ENCODE data around the gene SCAF1.

DNA sequence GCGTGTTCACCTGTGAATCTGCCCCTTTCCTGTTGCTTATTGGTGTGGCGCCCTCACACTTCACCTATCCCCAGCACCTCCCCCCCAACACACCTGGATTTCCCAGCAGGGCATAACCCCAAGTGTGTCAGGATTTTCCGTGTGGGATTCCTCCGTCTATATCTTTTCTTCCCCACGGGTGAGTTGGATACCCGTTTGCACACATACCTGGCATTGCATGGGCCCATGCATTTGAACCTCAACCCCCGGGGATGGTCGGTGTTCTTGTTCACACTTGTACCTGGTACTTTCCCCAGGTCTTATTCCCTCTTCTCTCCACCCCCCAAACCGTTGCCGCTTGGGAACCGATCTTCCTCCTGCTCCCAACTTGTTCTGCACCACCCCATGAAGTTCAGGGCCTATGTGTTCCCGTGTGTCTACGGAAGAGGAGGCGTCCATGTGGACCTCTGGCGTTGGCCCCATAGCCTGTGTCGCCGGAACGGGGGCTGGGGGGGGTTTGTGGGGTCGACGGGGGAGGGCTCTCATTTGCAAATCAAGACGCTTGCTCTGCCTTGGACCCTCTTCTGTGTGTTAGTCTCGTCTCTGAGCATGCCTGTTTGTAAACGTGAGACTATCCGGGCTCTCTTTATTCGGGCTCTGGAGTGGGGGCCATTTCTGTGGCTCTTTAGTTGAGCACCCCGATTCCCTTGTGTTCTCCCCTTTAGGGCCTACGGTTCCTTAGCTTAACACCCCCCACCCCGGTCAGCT is 49.4 kb upstream of the SCAF1 start:
- TF ChIP-seq EP300 (conservative IDR thresholded peaks at IDR 0.05; ENCODE audit: poor library complexity, severe bottlenecking) (no peak), POLR2AphosphoS5 (IDR thresholded peaks at IDR 0.05) (no peak)
- TF ChIP-seq, protein P1, sequence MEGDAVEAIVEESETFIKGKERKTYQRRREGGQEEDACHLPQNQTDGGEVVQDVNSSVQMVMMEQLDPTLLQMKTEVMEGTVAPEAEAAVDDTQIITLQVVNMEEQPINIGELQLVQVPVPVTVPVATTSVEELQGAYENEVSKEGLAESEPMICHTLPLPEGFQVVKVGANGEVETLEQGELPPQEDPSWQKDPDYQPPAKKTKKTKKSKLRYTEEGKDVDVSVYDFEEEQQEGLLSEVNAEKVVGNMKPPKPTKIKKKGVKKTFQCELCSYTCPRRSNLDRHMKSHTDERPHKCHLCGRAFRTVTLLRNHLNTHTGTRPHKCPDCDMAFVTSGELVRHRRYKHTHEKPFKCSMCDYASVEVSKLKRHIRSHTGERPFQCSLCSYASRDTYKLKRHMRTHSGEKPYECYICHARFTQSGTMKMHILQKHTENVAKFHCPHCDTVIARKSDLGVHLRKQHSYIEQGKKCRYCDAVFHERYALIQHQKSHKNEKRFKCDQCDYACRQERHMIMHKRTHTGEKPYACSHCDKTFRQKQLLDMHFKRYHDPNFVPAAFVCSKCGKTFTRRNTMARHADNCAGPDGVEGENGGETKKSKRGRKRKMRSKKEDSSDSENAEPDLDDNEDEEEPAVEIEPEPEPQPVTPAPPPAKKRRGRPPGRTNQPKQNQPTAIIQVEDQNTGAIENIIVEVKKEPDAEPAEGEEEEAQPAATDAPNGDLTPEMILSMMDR (IDR thresholded peaks at IDR 0.05; ENCODE audit: poor library complexity, severe bottlenecking) = no peak
- TF ChIP-seq, protein P2, sequence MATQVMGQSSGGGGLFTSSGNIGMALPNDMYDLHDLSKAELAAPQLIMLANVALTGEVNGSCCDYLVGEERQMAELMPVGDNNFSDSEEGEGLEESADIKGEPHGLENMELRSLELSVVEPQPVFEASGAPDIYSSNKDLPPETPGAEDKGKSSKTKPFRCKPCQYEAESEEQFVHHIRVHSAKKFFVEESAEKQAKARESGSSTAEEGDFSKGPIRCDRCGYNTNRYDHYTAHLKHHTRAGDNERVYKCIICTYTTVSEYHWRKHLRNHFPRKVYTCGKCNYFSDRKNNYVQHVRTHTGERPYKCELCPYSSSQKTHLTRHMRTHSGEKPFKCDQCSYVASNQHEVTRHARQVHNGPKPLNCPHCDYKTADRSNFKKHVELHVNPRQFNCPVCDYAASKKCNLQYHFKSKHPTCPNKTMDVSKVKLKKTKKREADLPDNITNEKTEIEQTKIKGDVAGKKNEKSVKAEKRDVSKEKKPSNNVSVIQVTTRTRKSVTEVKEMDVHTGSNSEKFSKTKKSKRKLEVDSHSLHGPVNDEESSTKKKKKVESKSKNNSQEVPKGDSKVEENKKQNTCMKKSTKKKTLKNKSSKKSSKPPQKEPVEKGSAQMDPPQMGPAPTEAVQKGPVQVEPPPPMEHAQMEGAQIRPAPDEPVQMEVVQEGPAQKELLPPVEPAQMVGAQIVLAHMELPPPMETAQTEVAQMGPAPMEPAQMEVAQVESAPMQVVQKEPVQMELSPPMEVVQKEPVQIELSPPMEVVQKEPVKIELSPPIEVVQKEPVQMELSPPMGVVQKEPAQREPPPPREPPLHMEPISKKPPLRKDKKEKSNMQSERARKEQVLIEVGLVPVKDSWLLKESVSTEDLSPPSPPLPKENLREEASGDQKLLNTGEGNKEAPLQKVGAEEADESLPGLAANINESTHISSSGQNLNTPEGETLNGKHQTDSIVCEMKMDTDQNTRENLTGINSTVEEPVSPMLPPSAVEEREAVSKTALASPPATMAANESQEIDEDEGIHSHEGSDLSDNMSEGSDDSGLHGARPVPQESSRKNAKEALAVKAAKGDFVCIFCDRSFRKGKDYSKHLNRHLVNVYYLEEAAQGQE (IDR thresholded peaks at IDR 0.05; ENCODE audit: borderline replicate concordance) = no peak
